ENCODE results near the gene BRD4.

DNA sequence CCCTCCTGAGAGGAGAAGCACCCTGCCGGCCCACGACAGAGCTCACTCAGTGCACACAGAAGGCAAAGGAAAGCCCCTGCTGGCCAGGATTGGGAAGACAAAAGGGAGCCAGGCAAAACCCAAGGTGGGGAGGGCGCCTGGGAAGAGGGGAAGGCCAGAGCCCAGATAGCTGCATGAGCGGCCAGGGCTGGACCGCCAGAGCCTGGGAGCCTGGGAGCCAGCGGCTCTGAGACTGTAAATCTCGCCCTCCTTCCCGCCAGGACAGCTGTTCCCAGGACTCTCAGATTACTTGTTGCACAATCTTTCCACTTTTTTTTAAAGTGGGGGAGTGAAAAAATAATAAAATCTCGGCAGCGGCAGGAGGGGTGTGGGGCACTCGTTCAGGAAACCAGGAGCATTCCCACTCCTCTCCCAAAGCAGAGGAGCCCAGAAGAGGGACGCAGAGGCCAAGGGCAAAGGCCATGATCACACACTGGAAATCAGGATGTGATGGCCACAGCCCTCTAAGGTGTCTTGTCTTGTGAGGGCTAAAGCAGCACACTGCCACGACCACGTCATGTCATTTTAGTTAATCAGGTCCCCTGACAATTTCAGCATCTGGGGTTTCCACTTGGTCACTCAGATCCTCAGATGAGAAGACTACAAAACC is 80.5 kb downstream of the BRD4 start:
- TF ChIP-seq, protein P1, sequence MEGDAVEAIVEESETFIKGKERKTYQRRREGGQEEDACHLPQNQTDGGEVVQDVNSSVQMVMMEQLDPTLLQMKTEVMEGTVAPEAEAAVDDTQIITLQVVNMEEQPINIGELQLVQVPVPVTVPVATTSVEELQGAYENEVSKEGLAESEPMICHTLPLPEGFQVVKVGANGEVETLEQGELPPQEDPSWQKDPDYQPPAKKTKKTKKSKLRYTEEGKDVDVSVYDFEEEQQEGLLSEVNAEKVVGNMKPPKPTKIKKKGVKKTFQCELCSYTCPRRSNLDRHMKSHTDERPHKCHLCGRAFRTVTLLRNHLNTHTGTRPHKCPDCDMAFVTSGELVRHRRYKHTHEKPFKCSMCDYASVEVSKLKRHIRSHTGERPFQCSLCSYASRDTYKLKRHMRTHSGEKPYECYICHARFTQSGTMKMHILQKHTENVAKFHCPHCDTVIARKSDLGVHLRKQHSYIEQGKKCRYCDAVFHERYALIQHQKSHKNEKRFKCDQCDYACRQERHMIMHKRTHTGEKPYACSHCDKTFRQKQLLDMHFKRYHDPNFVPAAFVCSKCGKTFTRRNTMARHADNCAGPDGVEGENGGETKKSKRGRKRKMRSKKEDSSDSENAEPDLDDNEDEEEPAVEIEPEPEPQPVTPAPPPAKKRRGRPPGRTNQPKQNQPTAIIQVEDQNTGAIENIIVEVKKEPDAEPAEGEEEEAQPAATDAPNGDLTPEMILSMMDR (IDR thresholded peaks at IDR 0.05) = no peak
- TF ChIP-seq POLR2A (IDR thresholded peaks at IDR 0.05; ENCODE audit: low read length) = no peak

All from A549 (cell line).